Neuronal stem cell (in vitro differentiated cells): Measurements from ENCODE around the gene SCFD2.
"Not testable (repeated sequence)": the region's sequence is repeated elsewhere in the genome, so short reads cannot be mapped to it uniquely, and the experiment has no call there.

Experiments
- DNase-seq: peaks from one replicate; pipeline ENCODE4 v3.0.0-alpha.2; 2013; ENCODE audit warnings: low spot score
- H2AFZ ChIP-seq: one replicate; pipeline ENCODE4 v1.6.1; 2013; ENCODE audit warnings: mild to moderate bottlenecking, low read length, inconsistent platforms
- H2AK5ac ChIP-seq: 2 replicates; pipeline ENCODE4 v1.6.1; 2013; ENCODE audit warnings: low read depth, mild to moderate bottlenecking, inconsistent platforms, low read length, moderate library complexity, mixed read lengths
- H2BK120ac ChIP-seq: 2 replicates; pipeline ENCODE4 v1.6.1; 2013; ENCODE audit warnings: low read depth, mild to moderate bottlenecking, inconsistent platforms, low read length, moderate library complexity, mixed read lengths
- H2BK12ac ChIP-seq: one replicate; pipeline ENCODE4 v1.6.1; 2013; ENCODE audit warnings: low read length, inconsistent platforms
- H2BK15ac ChIP-seq: 2 replicates; pipeline ENCODE4 v1.6.1; 2013; ENCODE audit warnings: mild to moderate bottlenecking, low read length, inconsistent platforms, mixed read lengths
- H2BK5ac ChIP-seq: one replicate; pipeline ENCODE4 v1.6.1; 2013; ENCODE audit warnings: inconsistent platforms, mild to moderate bottlenecking, low read length, moderate library complexity
- H3K14ac ChIP-seq: one replicate; pipeline ENCODE4 v1.6.1; 2013; ENCODE audit warnings: low read length, inconsistent platforms
- H3K18ac ChIP-seq: 2 replicates; pipeline ENCODE4 v1.6.1; 2013; ENCODE audit warnings: low read length, inconsistent platforms
- H3K23ac ChIP-seq: 2 replicates; pipeline ENCODE4 v1.6.1; 2013; ENCODE audit warnings: low read depth, mild to moderate bottlenecking, mixed read lengths, low read length, inconsistent platforms; ENCODE audit not compliant: poor library complexity
- H3K27ac ChIP-seq: replicated peaks from 3 replicates; pipeline ENCODE4 v1.5.1; 2013; ENCODE audit warnings: low read length, inconsistent platforms
- H3K27me3 ChIP-seq, 3 experiments: 2 replicates each; pipeline ENCODE4 v1.6.1; 2013; ENCODE audit warnings: low read length in 3 of 3, mild to moderate bottlenecking in 2 of 3, inconsistent platforms in 1 of 3, low read depth in 1 of 3, mixed read lengths in 1 of 3, moderate library complexity in 1 of 3; ENCODE audit not compliant: control insufficient read depth in 3 of 3, insufficient read depth in 3 of 3
- H3K36me3 ChIP-seq, 2 donors: replicated peaks in 1 of 2; 2 replicates each; pipeline ENCODE4 v1.6.1; 2013; ENCODE audit warnings: low read length in 2 of 2; ENCODE audit not compliant: control insufficient read depth in 2 of 2, insufficient read depth in 2 of 2
- H3K4ac ChIP-seq: 2 replicates; pipeline ENCODE4 v1.6.1; 2013; ENCODE audit warnings: inconsistent platforms, mild to moderate bottlenecking, low read length, moderate library complexity
- H3K4me1 ChIP-seq, 2 donors: 1 replicate in 1 of 2; 2 replicates in 1 of 2; pipeline ENCODE4 v1.6.1; 2013; ENCODE audit warnings: low read length in 2 of 2, low read depth in 1 of 2; ENCODE audit not compliant: control insufficient read depth in 2 of 2, insufficient read depth in 1 of 2
- H3K4me2 ChIP-seq: one replicate; pipeline ENCODE4 v1.6.1; 2013; ENCODE audit warnings: mild to moderate bottlenecking, low read length, inconsistent platforms; ENCODE audit not compliant: insufficient read depth, poor library complexity, severe bottlenecking
- H3K4me3 ChIP-seq, 2 donors: 2 replicates each; pipeline ENCODE4 v1.5.1; 2013; ENCODE audit warnings: low read length in 2 of 2, mild to moderate bottlenecking in 2 of 2, inconsistent platforms in 1 of 2, moderate library complexity in 1 of 2
- H3K79me1 ChIP-seq: one replicate; pipeline ENCODE4 v1.6.1; 2013; ENCODE audit warnings: low read depth, mild to moderate bottlenecking, inconsistent platforms, low read length, moderate library complexity
- H3K9ac ChIP-seq: one replicate; pipeline ENCODE4 v1.6.1; 2013; ENCODE audit warnings: mild to moderate bottlenecking, low read depth, low read length, inconsistent platforms; ENCODE audit not compliant: poor library complexity
- H3K9me3 ChIP-seq, 2 donors: replicated peaks in 1 of 2; 2 replicates each; pipeline versions ENCODE3 to v1.6.1; 2013; ENCODE audit warnings: low read length in 2 of 2, mild to moderate bottlenecking in 2 of 2, inconsistent platforms in 1 of 2, low read depth in 1 of 2, mixed read lengths in 1 of 2, moderate library complexity in 1 of 2; ENCODE audit not compliant: control insufficient read depth in 2 of 2, insufficient read depth in 1 of 2
- H4K8ac ChIP-seq: one replicate; pipeline ENCODE4 v1.6.1; 2013; ENCODE audit warnings: low read depth, mild to moderate bottlenecking, inconsistent platforms, low read length, moderate library complexity
- H4K91ac ChIP-seq: one replicate; pipeline ENCODE4 v1.6.1; 2013; ENCODE audit warnings: low read length, low read depth, mild to moderate bottlenecking, inconsistent platforms; ENCODE audit not compliant: poor library complexity
- WGBS, 2 donors: extraction: QIAGEN DNeasy Blood & Tissue Kit; methylation state at CpG; one replicate each; pipeline ENCODE4 v1.1.7; 2013; ENCODE audit warnings: missing lambda C conversion rate in 2 of 2, mixed read lengths in 1 of 2; ENCODE audit not compliant: insufficient read length in 2 of 2, insufficient replicate concordance in 1 of 2; ENCODE audit errors: extremely low coverage in 2 of 2; 5-methylcytosine and 5-hydroxymethylcytosine counted together

The SCFD2 gene

GRCh38 chr4:53255986-53256385 is 109.9 kb downstream of the SCFD2 start:
- H2BK12ac ChIP-seq, H3K27ac ChIP-seq, H2BK15ac ChIP-seq, H3K27me3 ChIP-seq, H3K36me3 ChIP-seq, H3K79me1 ChIP-seq, H3K4ac ChIP-seq, H3K18ac ChIP-seq, H2AFZ ChIP-seq, H3K4me3 ChIP-seq, H2BK120ac ChIP-seq, H4K91ac ChIP-seq, H3K4me1 ChIP-seq, H4K8ac ChIP-seq, H2BK5ac ChIP-seq, H3K23ac ChIP-seq, H3K14ac ChIP-seq, H3K4me2 ChIP-seq, DNase-seq, H3K9me3 ChIP-seq, H2AK5ac ChIP-seq, H3K9ac ChIP-seq: not testable (repeated sequence)
- WGBS, 2 donors: no CpG with 5 or more reads among the region's 31 CpGs

DNA sequence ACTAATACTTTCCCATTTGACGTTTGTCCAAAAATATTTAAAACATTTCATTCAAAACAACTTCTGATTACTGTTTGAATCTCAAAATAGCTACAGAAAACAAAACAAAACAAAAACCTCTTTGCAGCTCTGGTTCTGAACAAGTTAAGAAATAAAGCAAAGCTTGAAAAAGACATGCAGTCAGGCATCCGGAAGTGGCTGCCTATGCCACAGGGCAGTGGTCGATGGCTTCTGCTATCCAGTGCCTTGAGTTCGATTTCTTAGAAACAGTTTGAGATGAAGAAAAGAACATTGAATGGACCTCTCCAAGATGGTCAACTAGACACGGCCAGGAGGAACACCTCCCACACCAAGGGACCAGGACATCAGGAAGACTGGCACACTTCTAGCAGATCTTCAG is 125.3 kb downstream of the SCFD2 start:
- Histone ChIP-seq H3K4ac (no peak overlapping the region), H2BK15ac (no peak overlapping the region), H3K27me3 (no peaks in the 10 kb centered on the region), H4K91ac (no peak overlapping the region), H3K36me3 (no peaks in the 10 kb centered on the region), H2BK12ac (no peak overlapping the region), H2AK5ac (no peak overlapping the region), H2AFZ (no peak overlapping the region), H3K79me1 (no peaks in the 10 kb centered on the region), H3K14ac (no peak overlapping the region), H3K9me3 (peaks cover 0 to 2% of the 10 kb centered on the region in 2 donors), H3K23ac (no peak overlapping the region), H3K4me3 (no peak overlapping the region), H2BK120ac (no peak overlapping the region), H2BK5ac (no peak overlapping the region), H3K4me1 (no peaks in the 10 kb centered on the region), H3K4me2 (no peak overlapping the region), H3K9ac (no peak overlapping the region), H4K8ac (no peak overlapping the region), H3K27ac (no peak overlapping the region), H3K18ac (no peak overlapping the region)
- DNase-seq: no peak
- WGBS, 2 donors: no CpG with 5 or more reads among the region's 5 CpGs

DNA sequence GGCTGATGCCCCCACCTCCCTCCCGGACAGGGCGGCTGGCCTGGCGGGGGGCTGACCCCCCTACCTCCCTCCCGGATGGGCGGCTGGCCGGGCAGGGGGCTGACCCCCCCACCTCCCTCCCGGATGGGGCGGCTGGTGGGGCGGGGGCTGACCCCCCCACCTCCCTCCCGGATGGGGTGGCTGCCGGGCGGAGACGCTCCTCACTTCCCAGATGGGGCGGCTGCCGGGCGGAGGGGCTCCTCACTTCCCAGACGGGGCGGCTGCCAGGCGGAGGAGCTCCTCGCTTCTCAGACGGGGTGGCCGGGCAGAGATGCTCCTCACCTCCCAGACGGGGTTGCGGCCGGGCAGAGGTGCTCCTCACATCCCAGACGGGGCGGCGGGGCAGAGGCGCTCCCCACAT is 127.5 kb downstream of the SCFD2 start:
- H3K27ac ChIP-seq, H2BK5ac ChIP-seq, H3K4me3 ChIP-seq, H2BK120ac ChIP-seq, DNase-seq, H2BK12ac ChIP-seq, H2AFZ ChIP-seq, H3K4me2 ChIP-seq, H3K23ac ChIP-seq, H3K36me3 ChIP-seq, H3K9me3 ChIP-seq, H3K18ac ChIP-seq, H3K9ac ChIP-seq, H3K14ac ChIP-seq, H3K79me1 ChIP-seq, H2BK15ac ChIP-seq, H3K4me1 ChIP-seq, H2AK5ac ChIP-seq, H3K4ac ChIP-seq, H3K27me3 ChIP-seq, H4K91ac ChIP-seq, H4K8ac ChIP-seq: not testable (repeated sequence)
- no CpG with 5 or more reads among the region's 29 CpGs for WGBS, 2 donors

GRCh38 chr4:53237811-53238210 is 128.1 kb downstream of the SCFD2 start:
- H3K9ac ChIP-seq, H2AK5ac ChIP-seq, H2BK15ac ChIP-seq, H2BK120ac ChIP-seq, H3K18ac ChIP-seq, H3K4me1 ChIP-seq, H3K9me3 ChIP-seq, H3K14ac ChIP-seq, H3K79me1 ChIP-seq, H3K4ac ChIP-seq, H3K27me3 ChIP-seq, DNase-seq, H2BK12ac ChIP-seq, H3K36me3 ChIP-seq, H4K91ac ChIP-seq, H2AFZ ChIP-seq, H3K4me2 ChIP-seq, H2BK5ac ChIP-seq, H4K8ac ChIP-seq, H3K27ac ChIP-seq, H3K23ac ChIP-seq, H3K4me3 ChIP-seq: not testable (repeated sequence)
- WGBS, 2 donors: no CpG with 5 or more reads among the region's 26 CpGs
